ENCODE results near the gene PLXNA2. TPM values are rescaled to one million over a fixed set of nuclear protein-coding genes. Genes with fewer than 3 reads are reported as not detected.

PLXNA2 gene
- polyA plus RNA-seq, 4 donors, result 10.7 to 17.8 (median 12.8) TPM

DNA sequence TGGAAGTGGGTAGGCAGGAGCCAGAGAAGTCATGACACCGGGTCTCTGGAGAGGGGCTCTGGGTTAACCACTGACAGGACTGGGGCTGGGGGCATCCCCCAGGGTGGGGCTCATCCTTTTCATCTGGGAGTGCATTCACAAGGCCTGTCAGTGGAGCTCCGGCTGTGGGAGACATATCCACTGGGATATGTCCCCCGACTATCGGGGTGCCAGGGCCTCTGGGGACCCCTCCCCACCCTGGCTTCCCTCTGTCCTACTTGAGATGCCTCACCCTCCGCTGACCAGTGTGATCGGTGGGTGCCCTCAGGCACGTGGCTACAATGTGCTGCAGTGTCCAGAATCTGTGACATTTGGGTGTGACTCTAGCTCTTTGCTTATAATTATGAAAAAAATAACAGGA lies 240.9 kb downstream of the PLXNA2 start:
- H3K4me3 ChIP-seq (ENCODE audit: low read depth in 1 of 3, low read length in 3 of 3), result no peak overlapping the region
- no peaks in the 10 kb centered on the region for H3K4me1 ChIP-seq (ENCODE audit: control insufficient read depth in 3 of 3, insufficient read depth in 2 of 3, low read depth in 1 of 3, low read length in 2 of 3)
- H3K36me3 ChIP-seq (ENCODE audit: control insufficient read depth in 3 of 3, insufficient read depth in 2 of 3, low read depth in 1 of 3, low read length in 3 of 3), result no peaks in the 10 kb centered on the region
- no peak overlapping the region for H3K27ac ChIP-seq (ENCODE audit: low read depth in 1 of 3, low read length in 2 of 3)
- H3K27me3 ChIP-seq (ENCODE audit: control insufficient read depth in 3 of 3, insufficient read depth in 3 of 3, low read length in 3 of 3), result peaks cover 0 to 27% (median 0%) of the 10 kb centered on the region in 3 donors
- peaks cover 0 to 16% of the 10 kb centered on the region in 2 donors for H3K9me3 ChIP-seq (ENCODE audit: control insufficient read depth in 2 of 2, insufficient read depth in 1 of 2, low read depth in 1 of 2, low read length in 1 of 2)
- WGBS, 3 donors, result 89 to 90% (median 90%) methylated on average over 7 of the region's 7 CpGs
- no peak for DNase-seq
- no peak for FAIRE-seq

- FAIRE-seq (no peak), DNase-seq (no peak)
- Histone ChIP-seq H3K9me3 (ENCODE audit: control insufficient read depth in 2 of 2, insufficient read depth in 1 of 2, low read depth in 1 of 2, low read length in 1 of 2) (peaks cover 0 to 16% of the 10 kb centered on the region in 2 donors), H3K4me3 (ENCODE audit: low read depth in 1 of 3, low read length in 3 of 3) (no peak overlapping the region), H3K27ac (ENCODE audit: low read depth in 1 of 3, low read length in 2 of 3) (no peak overlapping the region), H3K36me3 (ENCODE audit: control insufficient read depth in 3 of 3, insufficient read depth in 2 of 3, low read depth in 1 of 3, low read length in 3 of 3) (no peaks in the 10 kb centered on the region), H3K4me1 (ENCODE audit: control insufficient read depth in 3 of 3, insufficient read depth in 2 of 3, low read depth in 1 of 3, low read length in 2 of 3) (no peaks in the 10 kb centered on the region), H3K27me3 (ENCODE audit: control insufficient read depth in 3 of 3, insufficient read depth in 3 of 3, low read length in 3 of 3) (peaks cover 0 to 27% (median 0%) of the 10 kb centered on the region in 3 donors)
- 85 to 95% (median 86%) methylated on average over 8 of the region's 8 CpGs for WGBS, 3 donors
Observed at GRCh38 chr1:208002672-208003071, 241.5 kb downstream of the PLXNA2 start.

GRCh38 chr1:208002078-208002477 lies 242.1 kb downstream of the PLXNA2 start:
- FAIRE-seq (no peak), DNase-seq (no peak)

GRCh38 chr1:208000504-208000903 lies 243.7 kb downstream of the PLXNA2 start:
- no peaks in the 10 kb centered on the region for H3K4me1 ChIP-seq (ENCODE audit: control insufficient read depth in 3 of 3, insufficient read depth in 2 of 3, low read depth in 1 of 3, low read length in 2 of 3)
- FAIRE-seq, result no peak
- no peak for DNase-seq
- H3K27me3 ChIP-seq (ENCODE audit: control insufficient read depth in 3 of 3, insufficient read depth in 3 of 3, low read length in 3 of 3), result peaks cover 0 to 33% (median 0%) of the 10 kb centered on the region in 3 donors
- no peak overlapping the region for H3K4me3 ChIP-seq (ENCODE audit: low read depth in 1 of 3, low read length in 3 of 3)
- H3K36me3 ChIP-seq (ENCODE audit: control insufficient read depth in 3 of 3, insufficient read depth in 2 of 3, low read depth in 1 of 3, low read length in 3 of 3), result no peaks in the 10 kb centered on the region
- H3K9me3 ChIP-seq (ENCODE audit: control insufficient read depth in 2 of 2, insufficient read depth in 1 of 2, low read depth in 1 of 2, low read length in 1 of 2), result peaks cover 0 to 5% of the 10 kb centered on the region in 2 donors
- H3K27ac ChIP-seq (ENCODE audit: low read depth in 1 of 3, low read length in 2 of 3), result no peak overlapping the region
- 37 to 63% (median 59%) methylated on average over 4 of the region's 4 CpGs for WGBS, 3 donors

More at GRCh38 chr1:208002078-208002477, 242.1 kb downstream of the PLXNA2 start:
- no peak overlapping the region for H3K27ac ChIP-seq (ENCODE audit: low read depth in 1 of 3, low read length in 2 of 3)
- no peaks in the 10 kb centered on the region for H3K4me1 ChIP-seq (ENCODE audit: control insufficient read depth in 3 of 3, insufficient read depth in 2 of 3, low read depth in 1 of 3, low read length in 2 of 3)
- WGBS, 3 donors, result 94 to 95% (median 94%) methylated on average over 6 of the region's 6 CpGs
- H3K36me3 ChIP-seq (ENCODE audit: control insufficient read depth in 3 of 3, insufficient read depth in 2 of 3, low read depth in 1 of 3, low read length in 3 of 3), result no peaks in the 10 kb centered on the region
- H3K27me3 ChIP-seq (ENCODE audit: control insufficient read depth in 3 of 3, insufficient read depth in 3 of 3, low read length in 3 of 3), result peaks cover 0 to 27% (median 0%) of the 10 kb centered on the region in 3 donors
- H3K4me3 ChIP-seq (ENCODE audit: low read depth in 1 of 3, low read length in 3 of 3), result no peak overlapping the region
- peaks cover 0 to 16% of the 10 kb centered on the region in 2 donors for H3K9me3 ChIP-seq (ENCODE audit: control insufficient read depth in 2 of 2, insufficient read depth in 1 of 2, low read depth in 1 of 2, low read length in 1 of 2)

GRCh38 chr1:207999972-208000371 lies 244.2 kb downstream of the PLXNA2 start:
- no peak for DNase-seq
- H3K9me3 ChIP-seq (ENCODE audit: control insufficient read depth in 2 of 2, insufficient read depth in 1 of 2, low read depth in 1 of 2, low read length in 1 of 2), result peaks cover 0 to 5% of the 10 kb centered on the region in 2 donors
- no peaks in the 10 kb centered on the region for H3K36me3 ChIP-seq (ENCODE audit: control insufficient read depth in 3 of 3, insufficient read depth in 2 of 3, low read depth in 1 of 3, low read length in 3 of 3)
- H3K4me1 ChIP-seq (ENCODE audit: control insufficient read depth in 3 of 3, insufficient read depth in 2 of 3, low read depth in 1 of 3, low read length in 2 of 3), result no peaks in the 10 kb centered on the region
- no peak overlapping the region for H3K4me3 ChIP-seq (ENCODE audit: low read depth in 1 of 3, low read length in 3 of 3)
- H3K27ac ChIP-seq (ENCODE audit: low read depth in 1 of 3, low read length in 2 of 3), result no peak overlapping the region
- H3K27me3 ChIP-seq (ENCODE audit: control insufficient read depth in 3 of 3, insufficient read depth in 3 of 3, low read length in 3 of 3), result peaks cover 0 to 34% (median 0%) of the 10 kb centered on the region in 3 donors
- FAIRE-seq, result no peak

DNA sequence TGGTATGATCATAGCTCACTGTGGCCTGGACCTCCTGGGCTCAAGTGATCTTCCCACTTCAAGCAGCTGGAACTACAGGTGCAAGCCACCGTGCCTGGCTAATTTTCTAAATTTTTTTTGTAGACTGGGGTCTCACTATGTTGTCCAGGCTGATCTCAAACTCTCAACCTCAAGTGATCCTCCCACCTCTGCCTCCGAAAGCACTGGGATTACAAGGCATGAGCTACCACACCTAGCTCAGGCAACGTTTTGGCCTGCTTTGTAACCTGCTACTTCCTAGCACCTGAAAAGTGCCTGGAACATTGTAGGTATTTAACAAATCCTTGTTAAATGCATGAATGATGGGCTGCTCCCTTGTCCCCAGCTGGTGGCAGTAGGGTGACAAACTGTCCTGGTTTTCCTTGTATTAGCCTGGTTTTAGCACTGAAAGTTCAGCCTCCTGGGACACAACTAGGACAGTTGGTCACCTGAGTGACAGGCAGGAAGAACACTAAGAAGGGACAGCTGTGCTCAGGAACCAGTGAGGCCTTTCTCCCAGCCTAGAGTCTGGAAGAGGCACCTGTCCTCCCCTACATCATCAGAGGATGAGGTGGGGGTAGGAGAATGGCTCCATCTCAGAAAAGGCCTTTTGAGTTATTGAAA lies 244.8 kb downstream of the PLXNA2 start:
- WGBS, 3 donors, result 79 to 86% (median 81%) methylated on average over 3 of the region's 3 CpGs
- Histone ChIP-seq H3K9me3 (ENCODE audit: control insufficient read depth in 2 of 2, insufficient read depth in 1 of 2, low read depth in 1 of 2, low read length in 1 of 2) (peaks cover 0 to 5% of the 10 kb centered on the region in 2 donors), H3K4me1 (ENCODE audit: control insufficient read depth in 3 of 3, insufficient read depth in 2 of 3, low read depth in 1 of 3, low read length in 2 of 3) (no peaks in the 10 kb centered on the region), H3K27ac (ENCODE audit: low read depth in 1 of 3, low read length in 2 of 3) (no peak overlapping the region), H3K27me3 (ENCODE audit: control insufficient read depth in 3 of 3, insufficient read depth in 3 of 3, low read length in 3 of 3) (peaks cover 0 to 33% (median 0%) of the 10 kb centered on the region in 3 donors), H3K4me3 (ENCODE audit: low read depth in 1 of 3, low read length in 3 of 3) (no peak overlapping the region), H3K36me3 (ENCODE audit: control insufficient read depth in 3 of 3, insufficient read depth in 2 of 3, low read depth in 1 of 3, low read length in 3 of 3) (no peaks in the 10 kb centered on the region)
- DNase-seq, result no peak
- no peak for FAIRE-seq

DNA sequence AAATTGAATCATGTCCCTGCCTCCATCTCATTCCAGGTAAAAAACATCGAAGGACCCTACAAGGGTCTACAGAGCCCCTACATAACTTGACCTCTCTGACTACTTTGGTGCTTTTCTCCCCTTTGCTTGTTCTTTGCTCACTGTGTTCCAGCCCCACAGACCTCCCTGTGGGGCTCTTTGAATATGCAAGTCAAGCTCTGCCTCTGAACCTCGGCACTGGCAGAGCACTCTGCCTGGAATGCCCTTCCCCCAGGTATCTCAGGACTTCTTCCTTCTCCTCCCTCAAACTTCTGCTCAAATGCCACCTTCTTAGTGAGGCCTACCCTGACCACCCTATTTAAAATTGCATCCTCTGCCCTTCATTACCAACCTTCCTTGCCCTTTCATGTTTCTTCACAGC lies 245.5 kb downstream of the PLXNA2 start:
- WGBS, 3 donors, result 92 to 97% (median 95%) methylated on average over 2 of the region's 2 CpGs
- no peak for FAIRE-seq

DNA sequence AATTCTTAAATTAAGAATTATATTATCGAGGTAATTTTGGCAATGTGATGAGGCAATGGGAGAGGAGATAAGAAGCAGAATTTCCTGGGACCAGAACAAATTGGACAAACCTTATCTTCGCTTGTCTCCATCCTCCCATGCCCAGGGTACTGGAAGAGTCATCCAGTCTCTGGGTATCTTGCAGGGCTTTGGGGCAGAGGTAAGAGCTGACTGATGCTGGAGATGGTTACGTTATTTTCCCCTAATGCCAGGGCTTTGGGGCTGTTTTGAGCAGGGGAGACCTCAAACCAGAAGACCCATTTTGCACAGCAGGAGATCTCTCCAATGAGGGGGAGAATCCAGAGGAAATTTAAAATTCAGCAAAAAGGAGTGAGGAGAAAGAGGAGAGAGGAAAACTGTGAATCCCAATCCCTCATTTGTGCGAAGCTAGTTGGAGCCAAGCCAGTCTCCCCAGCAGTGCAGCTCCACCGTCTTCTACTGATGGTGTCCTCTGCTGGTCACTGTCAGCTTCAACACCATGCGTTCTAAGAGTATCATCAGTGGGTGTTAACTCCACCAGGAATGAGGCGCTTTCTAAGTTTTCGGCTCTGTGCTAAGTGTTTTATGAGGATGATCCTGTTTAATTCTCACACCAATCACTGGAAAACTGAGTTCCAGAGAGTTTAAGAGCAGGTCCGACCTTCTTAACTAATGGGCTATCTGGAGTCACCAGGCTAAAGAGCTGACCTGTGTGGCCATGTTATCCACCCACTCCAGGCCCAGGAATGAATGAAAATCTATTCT lies 246.5 kb downstream of the PLXNA2 start:
- H3K27me3 ChIP-seq (ENCODE audit: control insufficient read depth in 3 of 3, insufficient read depth in 3 of 3, low read length in 3 of 3), result peaks cover 0 to 34% (median 0%) of the 10 kb centered on the region in 3 donors
- H3K36me3 ChIP-seq (ENCODE audit: control insufficient read depth in 3 of 3, insufficient read depth in 2 of 3, low read depth in 1 of 3, low read length in 3 of 3), result no peaks in the 10 kb centered on the region
- no peak overlapping the region for H3K4me3 ChIP-seq (ENCODE audit: low read depth in 1 of 3, low read length in 3 of 3)
- no peak overlapping the region for H3K27ac ChIP-seq (ENCODE audit: low read depth in 1 of 3, low read length in 2 of 3)
- no peaks in the 10 kb centered on the region for H3K4me1 ChIP-seq (ENCODE audit: control insufficient read depth in 3 of 3, insufficient read depth in 2 of 3, low read depth in 1 of 3, low read length in 2 of 3)
- FAIRE-seq, result no peak
- peak; percentile 77 to 81 for DNase-seq
- peaks cover 0 to 5% of the 10 kb centered on the region in 2 donors for H3K9me3 ChIP-seq (ENCODE audit: control insufficient read depth in 2 of 2, insufficient read depth in 1 of 2, low read depth in 1 of 2, low read length in 1 of 2)
- 37 to 44% (median 43%) methylated on average over 9 of the region's 9 CpGs for WGBS, 3 donors

More for the DNA sequence above, 245.5 kb downstream of the PLXNA2 start:
- Histone ChIP-seq H3K4me1 (ENCODE audit: control insufficient read depth in 3 of 3, insufficient read depth in 2 of 3, low read depth in 1 of 3, low read length in 2 of 3) (no peaks in the 10 kb centered on the region), H3K36me3 (ENCODE audit: control insufficient read depth in 3 of 3, insufficient read depth in 2 of 3, low read depth in 1 of 3, low read length in 3 of 3) (no peaks in the 10 kb centered on the region), H3K27me3 (ENCODE audit: control insufficient read depth in 3 of 3, insufficient read depth in 3 of 3, low read length in 3 of 3) (peaks cover 0 to 33% (median 0%) of the 10 kb centered on the region in 3 donors), H3K9me3 (ENCODE audit: control insufficient read depth in 2 of 2, insufficient read depth in 1 of 2, low read depth in 1 of 2, low read length in 1 of 2) (peaks cover 0 to 5% of the 10 kb centered on the region in 2 donors), H3K4me3 (ENCODE audit: low read depth in 1 of 3, low read length in 3 of 3) (no peak overlapping the region), H3K27ac (ENCODE audit: low read depth in 1 of 3, low read length in 2 of 3) (no peak overlapping the region)
- DNase-seq, result no peak
